Neural cell (in vitro differentiated cells): ENCODE data around the gene CACNA2D1. TPM values are rescaled to one million over a fixed set of nuclear protein-coding genes. Genes with fewer than 3 reads are reported as not detected.
A peak's percentile ranks its signal among the peaks of the same experiment; 100 is the strongest.

ENCODE experiments used
- H2AFZ ChIP-seq: fragments of 200-600, 300-800 bp; sonication (generic), shearing (Covaris generic); 2 replicates; pipeline ENCODE4 v1.6.0; 2014; ENCODE audit warnings: low read depth, mild to moderate bottlenecking, antibody characterized with exemption, low read length, moderate library complexity
- H3F3A ChIP-seq: fragments of 200-600 bp; shearing (Covaris generic); 2 replicates; pipeline ENCODE4 v1.6.1; 2016; ENCODE audit warnings: mild to moderate bottlenecking, moderate library complexity, mixed read lengths, antibody characterized with exemption, low read length; ENCODE audit not compliant: insufficient read depth, poor library complexity, severe bottlenecking
- H3K27ac ChIP-seq: fragments of 200-600, 300-800 bp; sonication (generic), shearing (Covaris generic); 2 replicates; pipeline ENCODE4 v1.5.1; 2014; ENCODE audit warnings: mild to moderate bottlenecking, low read length, moderate library complexity
- H3K27me3 ChIP-seq: fragments of 300-800, 200-600 bp; sonication (generic), shearing (Covaris generic); 2 replicates; pipeline ENCODE4 v1.6.0; 2014; ENCODE audit warnings: mild to moderate bottlenecking, low read depth, low read length, moderate library complexity; ENCODE audit not compliant: insufficient read depth
- H3K36me3 ChIP-seq: fragments of 300-800, 200-600 bp; sonication (generic), shearing (Covaris generic); 2 replicates; pipeline ENCODE4 v1.5.1; 2014; ENCODE audit warnings: mild to moderate bottlenecking, antibody characterized with exemption, low read length, moderate library complexity; ENCODE audit not compliant: insufficient read depth
- H3K4me2 ChIP-seq: fragments of 300-800, 200-600 bp; sonication (generic), shearing (Covaris generic); 2 replicates; pipeline ENCODE4 v1.6.0; 2014; ENCODE audit warnings: mild to moderate bottlenecking, low read length
- H3K4me3 ChIP-seq: fragments of 300-800, 200-600 bp; sonication (generic), shearing (Covaris generic); 2 replicates; pipeline ENCODE4 v1.5.1; 2014; ENCODE audit warnings: mild to moderate bottlenecking, low read length, moderate library complexity
- H3K79me2 ChIP-seq: fragments of 200-600 bp; shearing (Covaris generic); replicated peaks from 2 replicates; pipeline ENCODE4 v1.6.0; 2014; ENCODE audit warnings: mild to moderate bottlenecking, low read length, moderate library complexity; ENCODE audit not compliant: insufficient read depth
- H3K9ac ChIP-seq: fragments of 300-800, 200-600 bp; sonication (generic), shearing (Covaris generic); 2 replicates; pipeline ENCODE4 v1.6.1; 2016; ENCODE audit warnings: mild to moderate bottlenecking, low read length, mixed read lengths
- H3K9me2 ChIP-seq: fragments of 200-600 bp; shearing (Covaris generic); 2 replicates; pipeline ENCODE4 v1.6.1; 2016; ENCODE audit warnings: mild to moderate bottlenecking, low read length, mixed read lengths; ENCODE audit not compliant: insufficient read depth
- H3K9me3 ChIP-seq: fragments of 200-600, 300-800 bp; sonication (generic), shearing (Covaris generic); 2 replicates; pipeline ENCODE4 v1.6.1; 2016; ENCODE audit warnings: mild to moderate bottlenecking, mixed run types, low read length, moderate library complexity, mixed read lengths
- H4K20me1 ChIP-seq: fragments of 200-600 bp; shearing (Covaris generic); 2 replicates; pipeline ENCODE4 v1.6.1; 2016; ENCODE audit warnings: mild to moderate bottlenecking, mixed run types; ENCODE audit not compliant: insufficient read depth
- CTCF ChIP-seq: fragments of 450-650 bp; IDR thresholded peaks from 2 replicates; pipeline ENCODE4 v1.5.1; 2014; ENCODE audit warnings: antibody characterized with exemption, mild to moderate bottlenecking, moderate library complexity; ENCODE audit not compliant: poor library complexity, severe bottlenecking
- EP300 ChIP-seq: fragments of 450-650 bp; conservative IDR thresholded peaks from 2 replicates; pipeline ENCODE4 v1.6.1; 2014; ENCODE audit warnings: antibody characterized with exemption, mild to moderate bottlenecking, moderate library complexity; ENCODE audit not compliant: poor library complexity, severe bottlenecking
- EZH2 ChIP-seq: fragments of 200-600, 300-800 bp; shearing (Covaris generic), sonication (generic); IDR thresholded peaks from 2 replicates; pipeline ENCODE4 v1.6.1; 2014; ENCODE audit warnings: antibody characterized with exemption, low read length, borderline replicate concordance, mild to moderate bottlenecking; ENCODE audit not compliant: insufficient read depth, poor library complexity, severe bottlenecking
- MXI1 ChIP-seq: fragments of 450-650 bp; conservative IDR thresholded peaks from 2 replicates; pipeline ENCODE4 v1.6.1; 2014; ENCODE audit warnings: antibody characterized with exemption, mild to moderate bottlenecking; ENCODE audit not compliant: poor library complexity, severe bottlenecking
- POLR2AphosphoS5 ChIP-seq: IDR thresholded peaks from 2 replicates; pipeline ENCODE4 v1.6.1; 2012
- RAD21 ChIP-seq: fragments of 450-650 bp; conservative IDR thresholded peaks from 2 replicates; pipeline ENCODE4 v1.6.1; 2014; ENCODE audit warnings: antibody characterized with exemption, mild to moderate bottlenecking, moderate library complexity
- SMC3 ChIP-seq: fragments of 450-650 bp; conservative IDR thresholded peaks from 2 replicates; pipeline ENCODE4 v1.6.1; 2014; ENCODE audit warnings: antibody characterized with exemption, mild to moderate bottlenecking, moderate library complexity; ENCODE audit not compliant: poor library complexity
- TAF1 ChIP-seq: IDR thresholded peaks from 2 replicates; pipeline ENCODE4 v1.6.1; 2012; ENCODE audit warnings: low read depth
- polyA plus RNA-seq: library from polyadenylated mRNA; depleted of rRNA; stranded (reverse); fragments of >200 nt; gene quantifications from 2 replicates; pipeline ENCODE4 v1.2.3, GENCODE V29; 2014
- TF ChIP-seq, protein P1 (sequence below): IDR thresholded peaks from 2 replicates; pipeline ENCODE4 v1.6.1; 2012; ENCODE audit warnings: borderline replicate concordance

Gene CACNA2D1
- polyA plus RNA-seq, 1 donor from 2014 or later = 7.0 TPM

GRCh38 chr7:82291931-82292330, 151.6 kb downstream of the CACNA2D1 start:
- H2AFZ ChIP-seq = no peak overlapping the region
- H3F3A ChIP-seq = no peaks in the 10 kb centered on the region
- H3K79me2 ChIP-seq = no peaks in the 10 kb centered on the region
- H3K27me3 ChIP-seq = no peaks in the 10 kb centered on the region
- no peak overlapping the region for H3K4me2 ChIP-seq
- no peak for TF ChIP-seq POLR2AphosphoS5
- TF ChIP-seq EZH2 = no peak
- no peak for TF ChIP-seq RAD21
- TF ChIP-seq, protein P1, sequence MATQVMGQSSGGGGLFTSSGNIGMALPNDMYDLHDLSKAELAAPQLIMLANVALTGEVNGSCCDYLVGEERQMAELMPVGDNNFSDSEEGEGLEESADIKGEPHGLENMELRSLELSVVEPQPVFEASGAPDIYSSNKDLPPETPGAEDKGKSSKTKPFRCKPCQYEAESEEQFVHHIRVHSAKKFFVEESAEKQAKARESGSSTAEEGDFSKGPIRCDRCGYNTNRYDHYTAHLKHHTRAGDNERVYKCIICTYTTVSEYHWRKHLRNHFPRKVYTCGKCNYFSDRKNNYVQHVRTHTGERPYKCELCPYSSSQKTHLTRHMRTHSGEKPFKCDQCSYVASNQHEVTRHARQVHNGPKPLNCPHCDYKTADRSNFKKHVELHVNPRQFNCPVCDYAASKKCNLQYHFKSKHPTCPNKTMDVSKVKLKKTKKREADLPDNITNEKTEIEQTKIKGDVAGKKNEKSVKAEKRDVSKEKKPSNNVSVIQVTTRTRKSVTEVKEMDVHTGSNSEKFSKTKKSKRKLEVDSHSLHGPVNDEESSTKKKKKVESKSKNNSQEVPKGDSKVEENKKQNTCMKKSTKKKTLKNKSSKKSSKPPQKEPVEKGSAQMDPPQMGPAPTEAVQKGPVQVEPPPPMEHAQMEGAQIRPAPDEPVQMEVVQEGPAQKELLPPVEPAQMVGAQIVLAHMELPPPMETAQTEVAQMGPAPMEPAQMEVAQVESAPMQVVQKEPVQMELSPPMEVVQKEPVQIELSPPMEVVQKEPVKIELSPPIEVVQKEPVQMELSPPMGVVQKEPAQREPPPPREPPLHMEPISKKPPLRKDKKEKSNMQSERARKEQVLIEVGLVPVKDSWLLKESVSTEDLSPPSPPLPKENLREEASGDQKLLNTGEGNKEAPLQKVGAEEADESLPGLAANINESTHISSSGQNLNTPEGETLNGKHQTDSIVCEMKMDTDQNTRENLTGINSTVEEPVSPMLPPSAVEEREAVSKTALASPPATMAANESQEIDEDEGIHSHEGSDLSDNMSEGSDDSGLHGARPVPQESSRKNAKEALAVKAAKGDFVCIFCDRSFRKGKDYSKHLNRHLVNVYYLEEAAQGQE = no peak
- no peak for TF ChIP-seq TAF1
- TF ChIP-seq EP300 = no peak
- TF ChIP-seq CTCF = no peak
- TF ChIP-seq SMC3 = no peak
- no peak for TF ChIP-seq MXI1
- no peak overlapping the region for H3K27ac ChIP-seq
- H3K36me3 ChIP-seq = no peaks in the 10 kb centered on the region
- H4K20me1 ChIP-seq = no peaks in the 10 kb centered on the region
- peaks cover 3% of the 10 kb centered on the region for H3K9me3 ChIP-seq
- H3K9ac ChIP-seq = no peak overlapping the region
- no peaks in the 10 kb centered on the region for H3K9me2 ChIP-seq
- H3K4me3 ChIP-seq = no peak overlapping the region

GRCh38 chr7:82289889-82290288, 153.7 kb downstream of the CACNA2D1 start:
- Histone ChIP-seq H3K27me3 (peaks cover 14% of the 10 kb centered on the region), H3K4me2 (no peak overlapping the region), H3K36me3 (no peaks in the 10 kb centered on the region), H3K9me3 (peaks cover 3% of the 10 kb centered on the region), H3K9ac (no peak overlapping the region), H3K79me2 (no peaks in the 10 kb centered on the region), H3K27ac (peak overlapping the region; percentile 69), H3K9me2 (no peaks in the 10 kb centered on the region), H4K20me1 (no peaks in the 10 kb centered on the region), H3F3A (no peaks in the 10 kb centered on the region), H3K4me3 (no peak overlapping the region), H2AFZ (no peak overlapping the region)
- TF ChIP-seq POLR2AphosphoS5 = no peak
- no peak for TF ChIP-seq RAD21
- no peak for TF ChIP-seq TAF1
- TF ChIP-seq EP300 = no peak
- TF ChIP-seq, protein P1 = no peak
- TF ChIP-seq EZH2 = no peak
- no peak for TF ChIP-seq CTCF
- no peak for TF ChIP-seq MXI1
